ENCODE results near the gene KRTAP5-2. TPM values are rescaled to one million over a fixed set of nuclear protein-coding genes. Genes with fewer than 3 reads are reported as not detected.
"Not testable (repeated sequence)": the region's sequence is repeated elsewhere in the genome, so short reads cannot be mapped to it uniquely, and the experiment has no call there.

The KRTAP5-2 gene
- total RNA-seq, 2 donors from 2014 or later, result not detected

GRCh38 chr11:1618231-1618630, 20.1 kb upstream of the KRTAP5-2 start:
- DNase-seq, result no peak
- no peaks in the 10 kb centered on the region for H3K4me1 Mint-ChIP-seq
- no peak overlapping the region for H3K4me3 Mint-ChIP-seq
- 78 to 84% methylated on average over 10 of the region's 10 CpGs for WGBS, 2 experiments (ENCODE audit: insufficient coverage in 1 of 2, insufficient read length in 1 of 2)
- peaks cover 43% of the 10 kb centered on the region for H3K27me3 Mint-ChIP-seq (ENCODE audit: insufficient read depth)
- TF ChIP-seq, protein P1, sequence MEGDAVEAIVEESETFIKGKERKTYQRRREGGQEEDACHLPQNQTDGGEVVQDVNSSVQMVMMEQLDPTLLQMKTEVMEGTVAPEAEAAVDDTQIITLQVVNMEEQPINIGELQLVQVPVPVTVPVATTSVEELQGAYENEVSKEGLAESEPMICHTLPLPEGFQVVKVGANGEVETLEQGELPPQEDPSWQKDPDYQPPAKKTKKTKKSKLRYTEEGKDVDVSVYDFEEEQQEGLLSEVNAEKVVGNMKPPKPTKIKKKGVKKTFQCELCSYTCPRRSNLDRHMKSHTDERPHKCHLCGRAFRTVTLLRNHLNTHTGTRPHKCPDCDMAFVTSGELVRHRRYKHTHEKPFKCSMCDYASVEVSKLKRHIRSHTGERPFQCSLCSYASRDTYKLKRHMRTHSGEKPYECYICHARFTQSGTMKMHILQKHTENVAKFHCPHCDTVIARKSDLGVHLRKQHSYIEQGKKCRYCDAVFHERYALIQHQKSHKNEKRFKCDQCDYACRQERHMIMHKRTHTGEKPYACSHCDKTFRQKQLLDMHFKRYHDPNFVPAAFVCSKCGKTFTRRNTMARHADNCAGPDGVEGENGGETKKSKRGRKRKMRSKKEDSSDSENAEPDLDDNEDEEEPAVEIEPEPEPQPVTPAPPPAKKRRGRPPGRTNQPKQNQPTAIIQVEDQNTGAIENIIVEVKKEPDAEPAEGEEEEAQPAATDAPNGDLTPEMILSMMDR (conservative IDR thresholded peaks at IDR 0.05), result no peak
- H3K27me3 ChIP-seq (ENCODE audit: control insufficient read depth, insufficient read depth, low read length, poor library complexity, severe bottlenecking), result peaks cover 4% of the 10 kb centered on the region
- peaks cover 20% of the 10 kb centered on the region for H3K9me3 Mint-ChIP-seq
- H3K36me3 ChIP-seq (ENCODE audit: control insufficient read depth, insufficient read depth, low read length), result no peaks in the 10 kb centered on the region
- H3K4me3 ChIP-seq (ENCODE audit: low read length), result no peak overlapping the region
- H3K4me1 ChIP-seq (ENCODE audit: control insufficient read depth, insufficient read depth, low read length), result no peaks in the 10 kb centered on the region
- H3K27ac ChIP-seq (ENCODE audit: low read depth, low read length), result no peak overlapping the region
- no peaks in the 10 kb centered on the region for H3K36me3 Mint-ChIP-seq (ENCODE audit: low read depth)
- H3K27ac Mint-ChIP-seq, result no peak overlapping the region
- H3K9me3 ChIP-seq (ENCODE audit: control insufficient read depth, low read length), result no peaks in the 10 kb centered on the region
- no peak overlapping the region for H3K9ac ChIP-seq (ENCODE audit: extremely low read depth, low read length, poor library complexity, severe bottlenecking)

DNA sequence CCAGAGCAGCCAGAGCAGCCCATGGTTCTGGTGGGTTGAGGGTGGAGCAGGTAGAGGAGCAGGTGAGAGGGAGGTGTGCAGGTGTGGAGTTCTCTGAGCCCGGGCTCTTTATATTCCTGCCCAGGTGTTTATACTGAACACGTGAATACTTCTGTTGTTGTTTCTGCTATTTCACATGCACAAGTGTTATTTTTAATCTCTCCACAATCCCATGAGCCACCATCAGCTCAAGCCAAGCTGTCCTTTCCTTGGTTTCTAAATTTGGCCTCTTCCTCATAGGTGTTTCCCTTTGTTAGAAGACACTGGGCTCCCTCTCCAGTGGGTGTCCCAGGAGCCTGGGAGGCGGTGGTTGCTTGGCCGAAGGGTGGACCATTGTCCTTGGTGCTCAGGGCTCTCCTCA, 10.3 kb upstream of the KRTAP5-2 start, which contains the start of gene KRTAP5-3:
Gene KRTAP5-3 (minus strand): TSS at position 101 of the 400 bp plus-strand sequence. CDS start 78 bp downstream, at position 23.
- Mint-ChIP-seq H3K4me3 (no peak within 1 kb of the TSS), H3K36me3 (ENCODE audit: low read depth) (no peaks in the 10 kb centered on the region), H3K9me3 (peaks cover 17% of the 10 kb centered on the region), H3K4me1 (peaks cover 9% of the 10 kb centered on the region), H3K27me3 (ENCODE audit: insufficient read depth) (peaks cover 21% of the 10 kb centered on the region), H3K27ac (no peak within 1 kb of the TSS)
- no peaks in the 10 kb centered on the region for H3K27me3 ChIP-seq (ENCODE audit: control insufficient read depth, insufficient read depth, low read length, poor library complexity, severe bottlenecking)
- no peaks in the 10 kb centered on the region for H3K9me3 ChIP-seq (ENCODE audit: control insufficient read depth, low read length)
- H3K36me3 ChIP-seq (ENCODE audit: control insufficient read depth, insufficient read depth, low read length), result no peaks in the 10 kb centered on the region
- TF ChIP-seq, protein P1 (conservative IDR thresholded peaks at IDR 0.05), result no peak
- no peak within 1 kb of the TSS for H3K4me3 ChIP-seq (ENCODE audit: low read length)
- no peak within 1 kb of the TSS for H3K27ac ChIP-seq (ENCODE audit: low read depth, low read length)
- WGBS, 2 experiments (ENCODE audit: insufficient coverage in 1 of 2, insufficient read length in 1 of 2), result 75 to 100% methylated on average over 1 to 4 of the region's 4 CpGs
- H3K4me1 ChIP-seq (ENCODE audit: control insufficient read depth, insufficient read depth, low read length), result no peaks in the 10 kb centered on the region
- no peak within 1 kb of the TSS for H3K9ac ChIP-seq (ENCODE audit: extremely low read depth, low read length, poor library complexity, severe bottlenecking)
- DNase-seq, result no peak

GRCh38 chr11:1607901-1608300, 9.8 kb upstream of the KRTAP5-2 start:
- not testable (repeated sequence) for H3K27ac Mint-ChIP-seq; H3K9ac ChIP-seq (ENCODE audit: extremely low read depth, low read length, poor library complexity, severe bottlenecking); DNase-seq; H3K27me3 ChIP-seq (ENCODE audit: control insufficient read depth, insufficient read depth, low read length, poor library complexity, severe bottlenecking); H3K36me3 Mint-ChIP-seq (ENCODE audit: low read depth); H3K9me3 ChIP-seq (ENCODE audit: control insufficient read depth, low read length); H3K4me1 Mint-ChIP-seq; H3K4me3 ChIP-seq (ENCODE audit: low read length); H3K27ac ChIP-seq (ENCODE audit: low read depth, low read length); H3K4me1 ChIP-seq (ENCODE audit: control insufficient read depth, insufficient read depth, low read length); H3K4me3 Mint-ChIP-seq; H3K36me3 ChIP-seq (ENCODE audit: control insufficient read depth, insufficient read depth, low read length)
- 72 to 100% methylated on average over 2 to 5 of the region's 5 CpGs for WGBS, 2 experiments (ENCODE audit: insufficient coverage in 1 of 2, insufficient read length in 1 of 2)
- H3K9me3 Mint-ChIP-seq, result peaks cover 17% of the 10 kb centered on the region
- peaks cover 19% of the 10 kb centered on the region for H3K27me3 Mint-ChIP-seq (ENCODE audit: insufficient read depth)

DNA sequence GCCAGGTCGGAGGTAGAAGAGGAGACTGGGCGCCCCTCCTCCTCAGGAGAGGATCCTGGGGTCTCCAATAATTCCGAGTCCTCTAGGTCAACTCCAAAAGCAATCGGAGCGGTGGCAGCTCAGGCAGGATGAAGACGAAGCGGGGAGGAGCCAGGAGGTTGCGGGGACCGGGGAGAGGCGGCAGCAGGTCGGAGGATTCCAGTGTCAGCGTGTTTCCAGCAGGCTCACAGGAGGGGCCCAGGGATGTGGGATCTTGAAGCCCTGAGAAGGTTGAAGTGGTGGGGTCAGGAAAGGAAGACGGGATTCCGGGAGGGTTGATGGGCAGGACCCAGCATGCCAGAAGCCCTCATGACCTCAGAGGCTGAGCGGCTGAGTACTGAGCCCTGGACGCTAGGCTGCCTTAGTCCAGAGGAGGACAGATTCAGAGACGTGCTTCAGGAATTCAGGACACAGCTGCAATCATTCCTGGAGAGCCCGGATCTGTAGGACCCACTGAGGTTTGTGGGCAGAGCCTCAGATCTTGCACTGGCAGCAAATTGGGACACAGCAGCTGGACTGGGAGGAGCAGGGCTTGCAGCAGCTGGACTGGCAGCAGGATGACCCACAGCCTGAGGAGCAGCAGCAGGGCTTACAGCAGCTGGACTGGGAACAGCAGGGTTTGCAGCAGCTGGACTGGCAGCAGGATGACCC, 9.2 kb upstream of the KRTAP5-2 start:
- Mint-ChIP-seq H3K27me3 (ENCODE audit: insufficient read depth) (peaks cover 21% of the 10 kb centered on the region), H3K9me3 (peaks cover 19% of the 10 kb centered on the region)
- not testable (repeated sequence) for H3K4me3 ChIP-seq (ENCODE audit: low read length); H3K27me3 ChIP-seq (ENCODE audit: control insufficient read depth, insufficient read depth, low read length, poor library complexity, severe bottlenecking); H3K27ac Mint-ChIP-seq; H3K36me3 Mint-ChIP-seq (ENCODE audit: low read depth); H3K9ac ChIP-seq (ENCODE audit: extremely low read depth, low read length, poor library complexity, severe bottlenecking); H3K9me3 ChIP-seq (ENCODE audit: control insufficient read depth, low read length); H3K4me3 Mint-ChIP-seq; H3K4me1 Mint-ChIP-seq; H3K36me3 ChIP-seq (ENCODE audit: control insufficient read depth, insufficient read depth, low read length); H3K27ac ChIP-seq (ENCODE audit: low read depth, low read length); H3K4me1 ChIP-seq (ENCODE audit: control insufficient read depth, insufficient read depth, low read length)
- WGBS, 2 experiments (ENCODE audit: insufficient coverage in 1 of 2, insufficient read length in 1 of 2), result 35 to 61% methylated on average over 11 to 18 of the region's 18 CpGs
- DNase-seq, result peak; percentile 69

DNA sequence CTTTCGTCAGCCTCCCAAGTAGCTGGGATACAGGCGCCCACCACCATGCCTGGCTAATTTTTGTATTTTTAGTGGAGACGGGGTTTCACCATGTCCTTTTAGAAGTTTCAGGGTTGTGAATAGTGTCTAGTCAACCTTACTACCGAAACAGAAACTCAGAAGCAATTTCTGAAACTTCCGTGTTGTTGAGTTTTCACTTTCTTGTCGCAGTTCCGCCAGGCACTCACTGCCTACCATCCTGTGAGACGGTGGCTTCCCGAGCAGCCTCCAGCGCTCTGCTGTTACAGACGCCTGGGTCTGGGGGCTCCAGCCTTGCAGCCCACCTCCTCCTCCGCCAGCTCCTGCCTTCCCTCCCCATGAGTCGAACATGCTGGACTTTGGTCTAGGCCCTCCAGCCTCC, 7.8 kb upstream of the KRTAP5-2 start:
- not testable (repeated sequence) for DNase-seq; H3K4me3 ChIP-seq (ENCODE audit: low read length); H3K27ac ChIP-seq (ENCODE audit: low read depth, low read length); H3K4me1 Mint-ChIP-seq; H3K27me3 ChIP-seq (ENCODE audit: control insufficient read depth, insufficient read depth, low read length, poor library complexity, severe bottlenecking); H3K4me1 ChIP-seq (ENCODE audit: control insufficient read depth, insufficient read depth, low read length); H3K9me3 ChIP-seq (ENCODE audit: control insufficient read depth, low read length); H3K36me3 ChIP-seq (ENCODE audit: control insufficient read depth, insufficient read depth, low read length); H3K36me3 Mint-ChIP-seq (ENCODE audit: low read depth); H3K9ac ChIP-seq (ENCODE audit: extremely low read depth, low read length, poor library complexity, severe bottlenecking); H3K4me3 Mint-ChIP-seq
- Mint-ChIP-seq H3K27ac (peak overlapping the region; percentile 62), H3K27me3 (ENCODE audit: insufficient read depth) (peaks cover 27% of the 10 kb centered on the region), H3K9me3 (peaks cover 26% of the 10 kb centered on the region)
- WGBS, 2 experiments (ENCODE audit: insufficient coverage in 1 of 2, insufficient read length in 1 of 2), result 93 to 94% methylated on average over 8 to 13 of the region's 13 CpGs

Data from endodermal cell (in vitro differentiated cells).